Panc1 (cell line): ENCODE measurements around the gene PTPMT1. TPM values are rescaled to one million over a fixed set of nuclear protein-coding genes. Genes with fewer than 3 reads are reported as not detected.
"Not testable (repeated sequence)": the region's sequence is repeated elsewhere in the genome, so short reads cannot be mapped to it uniquely, and the experiment has no call there.

ENCODE experiments used
- ATAC-seq: fragments of 200-7000 bp; cut with Tn5 transposase; 2 replicates; pipeline ENCODE4 v1.9.1; 2020; ENCODE audit warnings: mild to moderate bottlenecking, moderate library complexity
- BruUV-seq: library from RNA; stranded (reverse); fragments of 400-500 nt; replicated peaks from 2 replicates; lab custom pipeline; 2021; lab: Mats Ljungman, UMichigan
- CTCF ChIA-PET: fragments of 300-600 bp; sonication (Branson Sonifier 250); formaldehyde crosslinking; loops from one replicate; lab custom pipeline; 2022; ENCODE audit warnings: antibody characterized with exemption; lab: Charles Lee
- POLR2A ChIA-PET: fragments of 300-600 bp; sonication (Branson Sonifier 250); formaldehyde crosslinking; loops from one replicate; lab custom pipeline; 2022; ENCODE audit warnings: antibody characterized with exemption; lab: Charles Lee
- DNase-seq: peaks from one replicate; pipeline ENCODE4 v3.0.0-alpha.2; 2010; ENCODE audit warnings: low read depth, low spot score
- H3K27ac ChIP-seq: 2 replicates; pipeline ENCODE4 v1.5.1; 2011; ENCODE audit warnings: mild to moderate bottlenecking, low read length, inconsistent platforms
- H3K27me3 ChIP-seq: fragments of 200-500 bp; sonication (Bioruptor generic); 2 replicates; pipeline ENCODE4 v1.6.0; 2014; ENCODE audit warnings: low read length, inconsistent platforms; ENCODE audit not compliant: control insufficient read depth, insufficient read depth
- H3K36me3 ChIP-seq: fragments of 200-500 bp; sonication (Bioruptor generic); 2 replicates; pipeline ENCODE4 v1.5.1; 2014; ENCODE audit warnings: inconsistent platforms, mild to moderate bottlenecking, low read length, moderate library complexity; ENCODE audit not compliant: control insufficient read depth, insufficient read depth
- H3K4me1 ChIP-seq: 2 replicates; pipeline ENCODE4 v1.5.1; 2011; ENCODE audit warnings: inconsistent platforms, mild to moderate bottlenecking, low read length, moderate library complexity; ENCODE audit not compliant: control insufficient read depth, insufficient read depth
- H3K4me3 ChIP-seq, 2 experiments: 2 replicates each; pipeline ENCODE4 v1.5.1; 2011 to 2012; ENCODE audit warnings: low read depth in 2 of 2, low read length in 2 of 2, mild to moderate bottlenecking in 2 of 2, inconsistent platforms in 1 of 2, moderate library complexity in 1 of 2
- H3K9me3 ChIP-seq: fragments of 200-500 bp; sonication (Bioruptor generic); 2 replicates; pipeline ENCODE4 v1.5.1; 2014; ENCODE audit warnings: low read depth, mild to moderate bottlenecking, inconsistent platforms, low read length, moderate library complexity; ENCODE audit not compliant: control insufficient read depth, insufficient read depth
- POLR2AphosphoS5 ChIP-seq: IDR thresholded peaks from 2 replicates; pipeline ENCODE4 v1.6.1; 2012; ENCODE audit warnings: mild to moderate bottlenecking, low read depth, low read length, moderate library complexity
- SIN3A ChIP-seq: IDR thresholded peaks from 2 replicates; pipeline ENCODE4 v1.6.1; 2012; ENCODE audit warnings: low read depth, mild to moderate bottlenecking, low read length, moderate library complexity, borderline replicate concordance; ENCODE audit not compliant: insufficient read depth
- TCF7L2 ChIP-seq: IDR thresholded peaks from 2 replicates; pipeline ENCODE4 v1.6.1; 2011; ENCODE audit warnings: mild to moderate bottlenecking, low read depth, low read length, inconsistent platforms
- in situ Hi-C: cut with HindIII; loops from 2 replicates; pipeline ENCODE4 v1.10.0; 2016; ENCODE audit warnings: low sequenced_read_pairs, low pct_unique_long_range_greater_than_20kb
- intact Hi-C: fragments of 100-400 bp; cut with micrococcal nuclease; formaldehyde crosslinking; loops from one replicate; pipeline ENCODE4 v1.10.0; 2022; ENCODE audit not compliant: unreplicated experiment
- total RNA-seq: library from RNA; stranded (reverse); gene quantifications from one replicate; pipeline ENCODE4 v1.2.1, GENCODE V29; 2021; ENCODE audit not compliant: unreplicated experiment
- TF ChIP-seq, protein P1 (sequence below): fragments of 450-650 bp; IDR thresholded peaks from 2 replicates; pipeline ENCODE4 v1.5.1; 2017; ENCODE audit warnings: mild to moderate bottlenecking
- TF ChIP-seq, protein P2 (sequence below), 2 experiments: IDR thresholded peaks; 2 replicates each; pipeline ENCODE4 v1.6.1; 2011 to 2012; ENCODE audit warnings: low read depth in 2 of 2, control low read depth in 1 of 2, low read length in 1 of 2, mild to moderate bottlenecking in 1 of 2, moderate library complexity in 1 of 2; ENCODE audit not compliant: insufficient read depth in 1 of 2

The PTPMT1 gene
- total RNA-seq, 1 experiment from 2014 or later, result 81.0 TPM

DNA sequence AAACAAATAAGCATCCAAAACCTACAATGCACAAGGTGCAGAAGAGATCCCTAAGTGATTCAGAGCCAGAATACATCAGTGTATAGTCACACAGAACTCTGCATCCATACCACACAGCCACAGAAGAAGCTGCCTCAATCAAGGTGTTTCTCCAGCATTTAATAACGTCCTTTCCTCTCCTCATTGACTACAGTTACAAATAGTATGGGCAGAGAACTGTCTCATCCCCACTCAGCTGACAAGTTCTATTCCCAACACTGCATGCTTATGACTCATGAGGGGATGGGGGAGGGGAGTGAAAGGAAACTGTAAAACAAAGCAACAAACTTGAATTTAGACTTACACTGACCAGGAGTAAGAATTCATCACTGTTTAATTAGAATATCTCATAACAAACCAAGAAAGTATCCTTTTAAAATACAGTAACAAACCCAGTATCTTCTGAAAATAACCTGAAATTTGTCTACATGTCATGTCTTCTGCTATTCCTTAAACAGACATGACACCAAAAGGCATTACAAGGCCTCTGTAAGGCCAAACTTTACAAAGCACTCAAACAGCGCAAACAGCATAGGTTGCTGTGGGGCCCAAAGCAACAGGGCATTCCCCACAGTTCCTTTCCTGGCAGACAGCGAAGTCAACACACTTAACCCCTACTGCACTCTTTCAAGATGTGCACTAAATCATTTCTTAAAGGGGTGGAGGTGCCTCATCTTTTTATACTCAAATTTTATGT, 41.7 kb upstream of the PTPMT1 start:
- ChIA-PET CTCF (no interaction called here), POLR2A (interaction anchor here (0.7 kb wide), 1 partner anchor 17 kb away, joined by 3 read pairs; no protein-coding TSS in a partner anchor)

DNA sequence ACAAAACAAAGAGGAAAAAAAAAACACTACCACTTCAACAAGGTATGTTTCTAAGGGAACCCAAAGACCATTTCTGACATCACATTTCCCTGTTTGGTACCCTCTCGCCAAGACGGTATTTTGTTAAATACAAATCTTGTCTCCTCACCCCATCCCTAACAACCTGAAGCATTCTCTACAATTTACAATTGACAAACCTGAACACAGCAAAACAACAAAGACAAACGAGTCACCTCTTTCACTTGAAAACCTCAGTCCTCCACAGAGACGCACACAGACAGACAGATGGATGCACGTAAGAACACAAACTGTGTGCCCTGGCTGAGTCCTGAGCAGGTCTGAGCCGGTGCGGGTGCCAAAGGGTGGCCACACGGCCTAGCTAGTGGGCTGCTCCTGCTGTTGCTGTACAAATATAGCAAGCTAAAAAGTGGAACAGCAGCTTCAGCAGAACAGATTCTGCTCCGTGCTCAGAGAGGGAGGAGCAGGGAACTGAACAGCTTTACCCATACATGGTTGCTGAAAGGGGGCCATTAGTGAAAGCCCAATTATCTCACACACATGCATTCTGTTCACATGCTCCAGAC, 41.0 kb upstream of the PTPMT1 start:
- in situ Hi-C loops (no loop called here), intact Hi-C loops (no loop called here)
- peak overlapping the region; percentile 64 for H3K27ac ChIP-seq
- H3K9me3 ChIP-seq, result no peaks in the 10 kb centered on the region
- peak overlapping the region in 1 of 2 experiments; percentile 29; a peak in 2 of 4 replicates for H3K4me3 ChIP-seq
- H3K36me3 ChIP-seq, result no peaks in the 10 kb centered on the region
- peaks cover 41% of the 10 kb centered on the region for H3K4me1 ChIP-seq
- ATAC-seq, result peak; percentile 51
- BruUV-seq, result TSS peak; percentile 16
- DNase-seq, result no peak
- ChIA-PET POLR2A (no interaction called here), CTCF (no interaction called here)
- no peak for TF ChIP-seq SIN3A
- H3K27me3 ChIP-seq, result no peaks in the 10 kb centered on the region

More for the DNA sequence above, 41.7 kb upstream of the PTPMT1 start:
- in situ Hi-C loops (no loop called here), intact Hi-C loops (no loop called here)
- peak; percentile 81 for DNase-seq
- Histone ChIP-seq H3K4me3 (no peak overlapping the region), H3K9me3 (no peaks in the 10 kb centered on the region), H3K4me1 (peaks cover 42% of the 10 kb centered on the region), H3K27me3 (no peaks in the 10 kb centered on the region), H3K36me3 (no peaks in the 10 kb centered on the region), H3K27ac (peak overlapping the region; percentile 64)
- peak; percentile 75 for ATAC-seq
- BruUV-seq, result no TSS peak
- TF ChIP-seq, protein P1, sequence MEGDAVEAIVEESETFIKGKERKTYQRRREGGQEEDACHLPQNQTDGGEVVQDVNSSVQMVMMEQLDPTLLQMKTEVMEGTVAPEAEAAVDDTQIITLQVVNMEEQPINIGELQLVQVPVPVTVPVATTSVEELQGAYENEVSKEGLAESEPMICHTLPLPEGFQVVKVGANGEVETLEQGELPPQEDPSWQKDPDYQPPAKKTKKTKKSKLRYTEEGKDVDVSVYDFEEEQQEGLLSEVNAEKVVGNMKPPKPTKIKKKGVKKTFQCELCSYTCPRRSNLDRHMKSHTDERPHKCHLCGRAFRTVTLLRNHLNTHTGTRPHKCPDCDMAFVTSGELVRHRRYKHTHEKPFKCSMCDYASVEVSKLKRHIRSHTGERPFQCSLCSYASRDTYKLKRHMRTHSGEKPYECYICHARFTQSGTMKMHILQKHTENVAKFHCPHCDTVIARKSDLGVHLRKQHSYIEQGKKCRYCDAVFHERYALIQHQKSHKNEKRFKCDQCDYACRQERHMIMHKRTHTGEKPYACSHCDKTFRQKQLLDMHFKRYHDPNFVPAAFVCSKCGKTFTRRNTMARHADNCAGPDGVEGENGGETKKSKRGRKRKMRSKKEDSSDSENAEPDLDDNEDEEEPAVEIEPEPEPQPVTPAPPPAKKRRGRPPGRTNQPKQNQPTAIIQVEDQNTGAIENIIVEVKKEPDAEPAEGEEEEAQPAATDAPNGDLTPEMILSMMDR, result no peak
- TF ChIP-seq SIN3A (no peak), TCF7L2 (no peak), POLR2AphosphoS5 (no peak)
- TF ChIP-seq, protein P2, sequence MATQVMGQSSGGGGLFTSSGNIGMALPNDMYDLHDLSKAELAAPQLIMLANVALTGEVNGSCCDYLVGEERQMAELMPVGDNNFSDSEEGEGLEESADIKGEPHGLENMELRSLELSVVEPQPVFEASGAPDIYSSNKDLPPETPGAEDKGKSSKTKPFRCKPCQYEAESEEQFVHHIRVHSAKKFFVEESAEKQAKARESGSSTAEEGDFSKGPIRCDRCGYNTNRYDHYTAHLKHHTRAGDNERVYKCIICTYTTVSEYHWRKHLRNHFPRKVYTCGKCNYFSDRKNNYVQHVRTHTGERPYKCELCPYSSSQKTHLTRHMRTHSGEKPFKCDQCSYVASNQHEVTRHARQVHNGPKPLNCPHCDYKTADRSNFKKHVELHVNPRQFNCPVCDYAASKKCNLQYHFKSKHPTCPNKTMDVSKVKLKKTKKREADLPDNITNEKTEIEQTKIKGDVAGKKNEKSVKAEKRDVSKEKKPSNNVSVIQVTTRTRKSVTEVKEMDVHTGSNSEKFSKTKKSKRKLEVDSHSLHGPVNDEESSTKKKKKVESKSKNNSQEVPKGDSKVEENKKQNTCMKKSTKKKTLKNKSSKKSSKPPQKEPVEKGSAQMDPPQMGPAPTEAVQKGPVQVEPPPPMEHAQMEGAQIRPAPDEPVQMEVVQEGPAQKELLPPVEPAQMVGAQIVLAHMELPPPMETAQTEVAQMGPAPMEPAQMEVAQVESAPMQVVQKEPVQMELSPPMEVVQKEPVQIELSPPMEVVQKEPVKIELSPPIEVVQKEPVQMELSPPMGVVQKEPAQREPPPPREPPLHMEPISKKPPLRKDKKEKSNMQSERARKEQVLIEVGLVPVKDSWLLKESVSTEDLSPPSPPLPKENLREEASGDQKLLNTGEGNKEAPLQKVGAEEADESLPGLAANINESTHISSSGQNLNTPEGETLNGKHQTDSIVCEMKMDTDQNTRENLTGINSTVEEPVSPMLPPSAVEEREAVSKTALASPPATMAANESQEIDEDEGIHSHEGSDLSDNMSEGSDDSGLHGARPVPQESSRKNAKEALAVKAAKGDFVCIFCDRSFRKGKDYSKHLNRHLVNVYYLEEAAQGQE (IDR thresholded peaks at IDR 0.05; ENCODE audit: insufficient read depth in 1 of 2, low read depth in 2 of 2, low read length in 1 of 2), result no peak

DNA sequence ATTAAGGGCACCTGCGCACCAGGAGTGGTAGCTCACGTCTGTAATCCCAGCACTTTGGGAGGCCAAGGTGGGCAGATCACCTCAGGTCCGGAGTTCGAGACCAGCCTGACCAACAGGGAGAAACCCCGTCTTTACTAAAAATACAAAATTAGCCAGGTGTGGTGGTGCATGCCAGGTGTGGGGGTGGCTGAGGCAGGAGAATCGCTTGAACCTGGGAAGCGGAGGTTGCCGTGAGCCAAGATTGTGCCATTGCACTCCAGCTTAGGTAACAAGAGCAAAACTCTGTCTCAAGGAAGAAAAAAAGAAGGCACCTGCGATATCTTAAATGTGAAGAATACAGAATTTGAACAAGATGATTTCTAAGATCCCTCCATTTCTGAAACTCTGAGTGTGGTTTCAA, 39.4 kb upstream of the PTPMT1 start:
- H3K36me3 ChIP-seq, in situ Hi-C loops, POLR2A ChIA-PET, BruUV-seq, H3K27ac ChIP-seq, H3K4me3 ChIP-seq, ATAC-seq, H3K27me3 ChIP-seq, DNase-seq, intact Hi-C loops, CTCF ChIA-PET, H3K9me3 ChIP-seq: not testable (repeated sequence)
- H3K4me1 ChIP-seq, result peaks cover 38% of the 10 kb centered on the region
